MCF 10A (cell line): ENCODE results near the gene VCAN. TPM values are rescaled to one million over a fixed set of nuclear protein-coding genes. Genes with fewer than 3 reads are reported as not detected.

Experiments
- BruUV-seq: library from RNA; stranded (reverse); fragments of 400-500 nt; replicated peaks from 2 replicates; lab custom pipeline; 2021; lab: Mats Ljungman, UMichigan
- CTCF ChIA-PET: fragments of 300-600 bp; sonication (Branson Sonifier 250); formaldehyde crosslinking; extraction: SDS; loops from one replicate; lab custom pipeline; 2021; ENCODE audit warnings: antibody characterized with exemption, inconsistent platforms; lab: Yijun Ruan, JAX
- POLR2A ChIA-PET: fragments of 300-600, 350-650 bp; sonication (Branson Sonifier 250); formaldehyde crosslinking; extraction: SDS; loops from one replicate; lab custom pipeline; 2020; ENCODE audit warnings: antibody characterized with exemption, inconsistent platforms; lab: Yijun Ruan, JAX
- DNase-seq: peaks from one replicate; pipeline ENCODE4 v3.0.0-alpha.2; 2018; ENCODE audit not compliant: unreplicated experiment
- H3K27ac Mint-ChIP-seq: one replicate; pipeline ENCODE4 v1.8.0; 2022; ENCODE audit warnings: mild to moderate bottlenecking, low read depth, mixed read lengths; ENCODE audit not compliant: unreplicated experiment
- H3K27me3 Mint-ChIP-seq: one replicate; pipeline ENCODE4 v1.8.0; 2022; ENCODE audit warnings: mixed read lengths; ENCODE audit not compliant: insufficient read depth, unreplicated experiment
- H3K36me3 Mint-ChIP-seq: one replicate; pipeline ENCODE4 v1.8.0; 2022; ENCODE audit warnings: mild to moderate bottlenecking, moderate library complexity, mixed read lengths; ENCODE audit not compliant: insufficient read depth, unreplicated experiment
- H3K4me1 Mint-ChIP-seq: one replicate; pipeline ENCODE4 v1.8.0; 2022; ENCODE audit warnings: mixed read lengths; ENCODE audit not compliant: insufficient read depth, unreplicated experiment
- H3K4me3 Mint-ChIP-seq: one replicate; pipeline ENCODE4 v1.8.0; 2022; ENCODE audit warnings: mild to moderate bottlenecking, moderate library complexity, mixed read lengths; ENCODE audit not compliant: unreplicated experiment
- H3K9me3 Mint-ChIP-seq: one replicate; pipeline ENCODE4 v1.8.0; 2022; ENCODE audit warnings: mixed read lengths; ENCODE audit not compliant: unreplicated experiment
- intact Hi-C: fragments of 100-400 bp; cut with micrococcal nuclease; formaldehyde crosslinking; loops from 2 replicates; pipeline ENCODE4 v1.14.1; 2022
- total RNA-seq: library from RNA; stranded (reverse); gene quantifications from 2 replicates; pipeline ENCODE4 v1.2.3, GENCODE V29; 2022
- TF ChIP-seq, protein P1 (sequence below): fragments of 200-600 bp; IDR thresholded peaks from one replicate; pipeline ENCODE4 v1.8.0; 2022; ENCODE audit warnings: antibody characterized with exemption, mild to moderate bottlenecking; ENCODE audit not compliant: unreplicated experiment

Gene VCAN
- total RNA-seq, 1 experiment from 2014 or later: 50.6 TPM

DNA sequence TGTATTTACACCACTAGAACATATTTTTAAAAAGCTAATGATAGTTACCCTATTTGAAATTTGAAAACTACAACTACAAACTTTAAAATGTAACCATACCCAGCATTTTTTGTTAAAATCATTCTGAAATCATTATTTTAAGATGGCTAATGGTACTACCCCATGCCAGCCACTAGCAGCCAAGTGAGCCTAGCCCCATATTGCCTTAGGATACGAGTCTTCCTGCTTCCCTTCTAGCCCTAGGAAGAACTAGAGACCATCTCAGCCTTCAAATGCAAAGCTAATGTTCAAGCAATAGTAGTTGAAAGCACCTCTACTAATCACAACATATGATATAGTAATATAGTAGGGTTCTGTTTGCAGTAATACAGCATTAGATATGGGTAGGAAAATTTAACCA, 24.0 kb upstream of the VCAN start:
- Mint-ChIP-seq H3K4me3 (no peak overlapping the region), H3K4me1 (peaks cover 10% of the 10 kb centered on the region), H3K9me3 (no peaks in the 10 kb centered on the region), H3K27ac (no peak overlapping the region), H3K36me3 (no peaks in the 10 kb centered on the region), H3K27me3 (no peaks in the 10 kb centered on the region)
- DNase-seq: no peak
- TF ChIP-seq, protein P1, sequence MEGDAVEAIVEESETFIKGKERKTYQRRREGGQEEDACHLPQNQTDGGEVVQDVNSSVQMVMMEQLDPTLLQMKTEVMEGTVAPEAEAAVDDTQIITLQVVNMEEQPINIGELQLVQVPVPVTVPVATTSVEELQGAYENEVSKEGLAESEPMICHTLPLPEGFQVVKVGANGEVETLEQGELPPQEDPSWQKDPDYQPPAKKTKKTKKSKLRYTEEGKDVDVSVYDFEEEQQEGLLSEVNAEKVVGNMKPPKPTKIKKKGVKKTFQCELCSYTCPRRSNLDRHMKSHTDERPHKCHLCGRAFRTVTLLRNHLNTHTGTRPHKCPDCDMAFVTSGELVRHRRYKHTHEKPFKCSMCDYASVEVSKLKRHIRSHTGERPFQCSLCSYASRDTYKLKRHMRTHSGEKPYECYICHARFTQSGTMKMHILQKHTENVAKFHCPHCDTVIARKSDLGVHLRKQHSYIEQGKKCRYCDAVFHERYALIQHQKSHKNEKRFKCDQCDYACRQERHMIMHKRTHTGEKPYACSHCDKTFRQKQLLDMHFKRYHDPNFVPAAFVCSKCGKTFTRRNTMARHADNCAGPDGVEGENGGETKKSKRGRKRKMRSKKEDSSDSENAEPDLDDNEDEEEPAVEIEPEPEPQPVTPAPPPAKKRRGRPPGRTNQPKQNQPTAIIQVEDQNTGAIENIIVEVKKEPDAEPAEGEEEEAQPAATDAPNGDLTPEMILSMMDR: no peak
- intact Hi-C loops: no loop called here
- POLR2A ChIA-PET: interaction anchor here (0.8 kb wide), 1 partner anchor 25 kb away, joined by 3 read pairs; no protein-coding TSS in a partner anchor
- BruUV-seq: no TSS peak
- CTCF ChIA-PET: interaction anchor here (1.0 to 1.9 kb wide), 3 partner anchors 9 to 1026 kb away, joined by 3 to 7 read pairs (median 3); no protein-coding TSS in a partner anchor

DNA sequence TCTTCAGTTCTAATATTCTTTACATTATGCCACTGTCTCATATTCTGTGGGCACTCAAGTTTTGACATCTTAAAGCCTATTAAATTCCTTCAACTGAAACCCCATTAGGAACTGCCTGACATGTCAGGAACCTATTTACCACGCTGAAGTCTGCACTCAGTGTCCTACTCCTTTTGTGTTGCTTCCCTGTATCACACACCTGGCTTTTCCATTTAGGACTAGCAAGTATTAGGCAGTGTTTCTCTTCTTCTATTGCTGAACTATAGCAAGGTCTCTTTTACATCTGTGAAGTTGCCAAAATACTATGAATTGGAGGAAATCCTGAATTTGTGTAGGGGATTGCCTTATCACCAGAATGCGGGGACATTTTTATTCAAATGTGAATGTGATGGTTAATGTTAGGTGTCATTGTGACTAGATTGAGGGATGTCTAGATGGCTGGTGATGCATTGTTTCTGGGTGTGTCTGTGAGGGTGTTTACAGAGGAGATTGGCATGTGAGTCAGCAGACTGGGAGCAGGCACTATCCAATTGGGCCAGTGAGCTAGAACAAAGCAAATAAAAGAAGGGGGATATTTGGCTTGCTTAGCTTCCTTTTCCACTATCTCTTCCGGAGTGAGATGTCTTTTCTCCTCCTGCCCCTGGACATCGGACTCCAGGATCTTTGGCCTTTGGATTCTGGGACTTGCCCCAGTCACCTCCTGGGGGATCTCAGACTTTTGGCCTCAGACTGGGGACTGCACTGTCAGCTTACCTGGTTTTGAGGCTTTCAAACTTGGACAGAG, 21.2 kb upstream of the VCAN start:
- H3K4me1 Mint-ChIP-seq: peaks cover 10% of the 10 kb centered on the region
- no TSS peak for BruUV-seq
- intact Hi-C loops: no loop called here
- no peak overlapping the region for H3K27ac Mint-ChIP-seq
- TF ChIP-seq, protein P1: no peak
- H3K27me3 Mint-ChIP-seq: no peaks in the 10 kb centered on the region
- DNase-seq: peak; percentile 39
- ChIA-PET CTCF (no interaction called here), POLR2A (no interaction called here)
- H3K4me3 Mint-ChIP-seq: no peak overlapping the region
- H3K9me3 Mint-ChIP-seq: peaks cover 23% of the 10 kb centered on the region
- H3K36me3 Mint-ChIP-seq: no peaks in the 10 kb centered on the region

DNA sequence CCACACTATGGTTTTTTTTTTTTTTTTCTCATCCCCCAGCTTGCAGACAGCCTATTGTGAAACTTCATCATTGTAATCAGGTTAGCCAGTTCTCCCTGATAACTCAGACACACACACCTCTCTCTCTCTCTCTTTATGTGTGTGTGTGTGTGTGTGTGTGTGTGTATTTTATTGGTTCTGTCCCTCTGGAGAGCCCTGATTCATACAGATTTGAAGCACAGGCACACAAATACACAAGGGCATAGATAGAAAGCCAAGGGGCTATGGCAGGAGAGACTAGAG, 20.6 kb upstream of the VCAN start:
- no peak overlapping the region for H3K27ac Mint-ChIP-seq
- peaks cover 23% of the 10 kb centered on the region for H3K9me3 Mint-ChIP-seq
- H3K4me3 Mint-ChIP-seq: no peak overlapping the region
- BruUV-seq: no TSS peak
- ChIA-PET POLR2A (no interaction called here), CTCF (no interaction called here)
- no peaks in the 10 kb centered on the region for H3K27me3 Mint-ChIP-seq
- TF ChIP-seq, protein P1: no peak
- no peaks in the 10 kb centered on the region for H3K36me3 Mint-ChIP-seq
- DNase-seq: no peak
- H3K4me1 Mint-ChIP-seq: peaks cover 10% of the 10 kb centered on the region
- intact Hi-C loops: no loop called here

DNA sequence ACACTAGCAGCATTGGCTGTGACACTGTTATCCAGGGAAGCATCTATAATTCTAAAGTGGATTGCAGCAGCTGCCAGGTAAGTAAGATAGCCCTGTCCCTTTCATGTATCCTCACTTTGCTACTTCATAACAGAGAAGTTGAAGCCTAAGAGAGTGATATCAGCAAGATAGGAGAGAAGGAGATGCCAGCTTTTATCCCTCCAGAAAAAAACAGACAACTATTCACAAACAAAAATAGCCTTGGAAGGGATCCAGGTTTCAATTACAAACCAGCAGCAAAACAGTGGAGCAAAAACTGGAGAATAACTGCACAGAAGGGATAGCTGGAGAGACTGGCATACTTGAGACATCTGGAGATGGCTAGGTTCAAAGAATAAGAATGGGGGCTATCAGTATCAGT, 19.6 kb upstream of the VCAN start:
- CTCF ChIA-PET: interaction anchor here (1.7 kb wide), 1 partner anchor 22 kb away, joined by 4 read pairs; no protein-coding TSS in a partner anchor
- no TSS peak for BruUV-seq
- peaks cover 33% of the 10 kb centered on the region for H3K9me3 Mint-ChIP-seq
- peaks cover 10% of the 10 kb centered on the region for H3K4me1 Mint-ChIP-seq
- no peaks in the 10 kb centered on the region for H3K36me3 Mint-ChIP-seq
- intact Hi-C loops: no loop called here
- no peak for DNase-seq
- H3K27ac Mint-ChIP-seq: no peak overlapping the region
- TF ChIP-seq, protein P1: no peak
- POLR2A ChIA-PET: interaction anchor here (0.6 to 1.1 kb wide), 2 partner anchors 20 to 536 kb away, joined by 3 read pairs; partner anchors contain the start of gene VCAN
- H3K4me3 Mint-ChIP-seq: no peak overlapping the region
- no peaks in the 10 kb centered on the region for H3K27me3 Mint-ChIP-seq
